Peyer's patch (tissue), 4 donors: ENCODE measurements around the gene ZBTB12. TPM values are rescaled to one million over a fixed set of nuclear protein-coding genes. Genes with fewer than 3 reads are reported as not detected.

ENCODE experiments used
- DNase-seq, 3 donors: peaks; one replicate each; pipeline ENCODE4 v3.0.0-alpha.2; 2017 to 2019
- H3K27ac ChIP-seq, 4 donors: fragments of 200-600 bp; sonication (generic); one replicate each; pipeline ENCODE4 v1.5.1; 2016 to 2019
- H3K27me3 ChIP-seq, 2 donors: fragments of 200-600 bp; sonication (generic); one replicate each; pipeline ENCODE4 v1.5.1; 2019
- H3K36me3 ChIP-seq, 3 donors: fragments of 200-600 bp; sonication (generic); one replicate each; pipeline ENCODE4 v1.5.1; 2016 to 2019
- H3K4me1 ChIP-seq, 4 donors: fragments of 200-600 bp; sonication (generic); one replicate each; pipeline ENCODE4 v1.5.1; 2016 to 2019
- H3K4me3 ChIP-seq, 4 donors: fragments of 200-600 bp; sonication (generic); 1 replicate in 3 of 4; 2 replicates in 1 of 4; pipeline ENCODE4 v1.5.1; 2016 to 2019; ENCODE audit warnings: mild to moderate bottlenecking in 1 of 4
- H3K9me3 ChIP-seq, 4 donors: fragments of 200-600 bp; sonication (generic); one replicate each; pipeline ENCODE4 v1.5.1; 2016 to 2019; ENCODE audit warnings: mild to moderate bottlenecking in 1 of 4
- CTCF ChIP-seq, 6 experiments: fragments of 450-650 bp in 4 of 6; fragments of 200-600 bp in 2 of 6; sonication (generic) in 1 of 6; IDR thresholded peaks; one replicate each; pipeline ENCODE4 v1.5.1; 2017 to 2019; ENCODE audit warnings: antibody characterized with exemption in 6 of 6, mild to moderate bottlenecking in 3 of 6, moderate library complexity in 1 of 6
- POLR2A ChIP-seq, 2 donors: fragments of 450-650 bp; IDR thresholded peaks; one replicate each; pipeline ENCODE4 v1.5.1; 2017; ENCODE audit warnings: antibody characterized with exemption in 2 of 2, mild to moderate bottlenecking in 2 of 2, moderate library complexity in 2 of 2
- total RNA-seq, 4 donors: library from RNA; depleted of rRNA; stranded (reverse); fragments of >200 nt; gene quantifications; one replicate each; pipeline ENCODE4 v1.1.0, GENCODE V29; 2016

The ZBTB12 gene
- total RNA-seq, 4 donors from 2014 or later, result 1.0 to 5.0 (median 1.9) TPM; not detected in 1

- TF ChIP-seq POLR2A (IDR thresholded peaks at IDR 0.05) (no peak), CTCF (IDR thresholded peaks at IDR 0.05) (no peak)
- no peaks in the 10 kb centered on the region for H3K27me3 ChIP-seq
- H3K27ac ChIP-seq, result no peak overlapping the region
- no peaks in the 10 kb centered on the region for H3K9me3 ChIP-seq
- no peak overlapping the region for H3K4me3 ChIP-seq
- DNase-seq, result no peak
- peaks cover 0 to 77% (median 0%) of the 10 kb centered on the region in 3 donors for H3K36me3 ChIP-seq
- peaks cover 0 to 10% (median 0%) of the 10 kb centered on the region in 4 donors for H3K4me1 ChIP-seq
These were observed 19.5 kb downstream of the ZBTB12 start for GRCh38 chr6:31882344-31882743.

GRCh38 chr6:31881136-31881859, 20.6 kb downstream of the ZBTB12 start:
- Histone ChIP-seq H3K36me3 (peaks cover 0 to 69% (median 0%) of the 10 kb centered on the region in 3 donors), H3K27ac (no peak overlapping the region)

GRCh38 chr6:31880616-31881015, 21.3 kb downstream of the ZBTB12 start:
- Histone ChIP-seq H3K4me3 (no peak overlapping the region), H3K4me1 (peaks cover 0 to 21% (median 0%) of the 10 kb centered on the region in 4 donors), H3K9me3 (no peaks in the 10 kb centered on the region), H3K27ac (no peak overlapping the region), H3K27me3 (no peaks in the 10 kb centered on the region), H3K36me3 (peaks cover 0 to 70% (median 0%) of the 10 kb centered on the region in 3 donors)
- TF ChIP-seq CTCF (IDR thresholded peaks at IDR 0.05) (no peak), POLR2A (IDR thresholded peaks at IDR 0.05) (no peak)
- DNase-seq, result no peak

More at GRCh38 chr6:31881136-31881859, 20.6 kb downstream of the ZBTB12 start:
- no peaks in the 10 kb centered on the region for H3K9me3 ChIP-seq
- no peaks in the 10 kb centered on the region for H3K27me3 ChIP-seq
- TF ChIP-seq POLR2A (IDR thresholded peaks at IDR 0.05) (no peak), CTCF (IDR thresholded peaks at IDR 0.05) (no peak)
- H3K4me3 ChIP-seq, result no peak overlapping the region
- DNase-seq, result no peak
- H3K4me1 ChIP-seq, result peaks cover 0 to 14% (median 0%) of the 10 kb centered on the region in 4 donors

DNA sequence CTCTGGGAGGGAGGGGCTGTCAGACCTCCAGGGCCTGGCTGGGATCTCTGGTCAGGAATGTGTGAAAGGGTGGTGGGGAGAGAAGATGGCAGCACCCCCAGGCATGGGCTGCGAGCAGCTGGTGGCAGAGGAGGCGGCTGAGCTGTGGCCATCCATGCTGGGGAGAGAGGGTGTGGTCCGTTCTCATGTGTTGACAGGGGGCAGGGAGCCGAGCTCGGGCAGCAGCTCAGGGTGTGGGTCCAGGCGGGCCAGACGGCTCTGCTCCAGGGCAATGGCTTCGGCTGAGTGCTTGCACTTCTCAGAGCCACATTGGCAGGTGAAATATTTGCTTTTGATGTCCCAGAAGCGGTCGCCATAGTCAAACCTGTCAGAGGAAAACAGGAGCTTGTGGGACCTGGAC, 22.0 kb downstream of the ZBTB12 start:
- peak in 1 of 3 donors; percentile 57 for DNase-seq
- H3K9me3 ChIP-seq, result no peaks in the 10 kb centered on the region
- H3K4me1 ChIP-seq, result peaks cover 0 to 28% (median 0%) of the 10 kb centered on the region in 4 donors
- no peaks in the 10 kb centered on the region for H3K27me3 ChIP-seq
- H3K27ac ChIP-seq, result peak overlapping the region in 2 of 4 donors; percentile 95
- H3K36me3 ChIP-seq, result peaks cover 0 to 67% (median 0%) of the 10 kb centered on the region in 3 donors
- no peak overlapping the region for H3K4me3 ChIP-seq
- TF ChIP-seq POLR2A (IDR thresholded peaks at IDR 0.05) (no peak), CTCF (IDR thresholded peaks at IDR 0.05) (no peak)

DNA sequence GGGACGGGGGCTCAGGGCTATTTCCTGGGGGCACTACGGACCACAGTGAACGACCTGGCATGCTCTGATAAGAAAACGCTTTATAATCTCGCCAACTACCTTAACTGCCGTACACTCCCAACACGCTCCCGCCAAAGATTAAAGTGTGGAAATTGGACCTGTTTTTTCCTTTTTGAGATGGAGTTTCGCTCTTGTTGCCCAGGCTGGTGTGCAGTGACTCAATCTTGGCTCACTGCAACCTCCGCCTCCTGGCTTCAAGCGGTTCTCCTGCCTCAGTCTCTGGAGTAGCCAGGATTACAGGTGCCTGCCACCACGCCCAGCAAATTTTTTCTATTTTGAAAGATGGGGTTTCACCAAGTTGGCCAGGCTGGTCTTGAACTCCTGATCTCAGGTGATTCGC, 22.7 kb downstream of the ZBTB12 start:
- H3K4me1 ChIP-seq, result peaks cover 0 to 33% (median 0%) of the 10 kb centered on the region in 4 donors
- peak in 1 of 2 donors; percentile 37 for TF ChIP-seq POLR2A (IDR thresholded peaks at IDR 0.05)
- TF ChIP-seq CTCF (IDR thresholded peaks at IDR 0.05), result no peak
- H3K9me3 ChIP-seq, result no peaks in the 10 kb centered on the region
- no peaks in the 10 kb centered on the region for H3K27me3 ChIP-seq
- H3K36me3 ChIP-seq, result peaks cover 0 to 67% (median 0%) of the 10 kb centered on the region in 3 donors
- H3K27ac ChIP-seq, result peak overlapping the region in 3 of 4 donors; percentile 91 to 95 (median 95)
- peak overlapping the region in 3 of 4 donors; percentile 41 to 66 (median 58) for H3K4me3 ChIP-seq
- no peak for DNase-seq
